Lower lobe of right lung (tissue), 2 donors: ENCODE results near the gene TRPV4. TPM values are rescaled to one million over a fixed set of nuclear protein-coding genes. Genes with fewer than 3 reads are reported as not detected.

Experiments used
- ATAC-seq, 2 donors: fragments of 200-7000 bp; cut with Tn5 transposase; one replicate each; pipeline ENCODE4 v1.9.1; 2020 to 2022; ENCODE audit warnings: mild to moderate bottlenecking in 2 of 2, moderate library complexity in 2 of 2
- DNase-seq: peaks from one replicate; pipeline ENCODE4 v3.0.0-alpha.2; 2020
- H3K27ac ChIP-seq: fragments of 200-600 bp; one replicate; pipeline ENCODE4 v1.8.0; 2022
- H3K27me3 ChIP-seq: fragments of 200-600 bp; one replicate; pipeline ENCODE4 v1.8.0; 2022; ENCODE audit warnings: low read depth
- H3K36me3 ChIP-seq: fragments of 200-600 bp; one replicate; pipeline ENCODE4 v1.8.0; 2022; ENCODE audit warnings: mild to moderate bottlenecking
- H3K4me1 ChIP-seq: fragments of 200-600 bp; one replicate; pipeline ENCODE4 v1.8.0; 2022
- H3K4me3 ChIP-seq: fragments of 200-600 bp; one replicate; pipeline ENCODE4 v1.8.0; 2022; ENCODE audit warnings: mild to moderate bottlenecking
- H3K9me3 ChIP-seq: fragments of 200-600 bp; one replicate; pipeline ENCODE4 v1.8.0; 2022
- intact Hi-C: fragments of 100-400 bp; cut with DNase I; formaldehyde crosslinking; loops from one replicate; pipeline ENCODE4 v1.11.0; 2022
- total RNA-seq: library from RNA; stranded (reverse); fragmentation: NEBNext Ultra II Directional; extraction: Animal tissue kit (Norgen Biotek cat#: 25700); gene quantifications from one replicate; pipeline ENCODE4 v1.2.1, GENCODE V29; 2021
- TF ChIP-seq, protein P1 (sequence below): fragments of 200-600 bp; IDR thresholded peaks from one replicate; pipeline ENCODE4 v1.8.0; 2022; ENCODE audit warnings: antibody characterized with exemption, mild to moderate bottlenecking
- donor health status: DM: no; HTN: yes; CAD: no; lungs with severe emphysema.

Gene TRPV4
- total RNA-seq, 1 donor from 2014 or later, result 7.7 TPM

DNA sequence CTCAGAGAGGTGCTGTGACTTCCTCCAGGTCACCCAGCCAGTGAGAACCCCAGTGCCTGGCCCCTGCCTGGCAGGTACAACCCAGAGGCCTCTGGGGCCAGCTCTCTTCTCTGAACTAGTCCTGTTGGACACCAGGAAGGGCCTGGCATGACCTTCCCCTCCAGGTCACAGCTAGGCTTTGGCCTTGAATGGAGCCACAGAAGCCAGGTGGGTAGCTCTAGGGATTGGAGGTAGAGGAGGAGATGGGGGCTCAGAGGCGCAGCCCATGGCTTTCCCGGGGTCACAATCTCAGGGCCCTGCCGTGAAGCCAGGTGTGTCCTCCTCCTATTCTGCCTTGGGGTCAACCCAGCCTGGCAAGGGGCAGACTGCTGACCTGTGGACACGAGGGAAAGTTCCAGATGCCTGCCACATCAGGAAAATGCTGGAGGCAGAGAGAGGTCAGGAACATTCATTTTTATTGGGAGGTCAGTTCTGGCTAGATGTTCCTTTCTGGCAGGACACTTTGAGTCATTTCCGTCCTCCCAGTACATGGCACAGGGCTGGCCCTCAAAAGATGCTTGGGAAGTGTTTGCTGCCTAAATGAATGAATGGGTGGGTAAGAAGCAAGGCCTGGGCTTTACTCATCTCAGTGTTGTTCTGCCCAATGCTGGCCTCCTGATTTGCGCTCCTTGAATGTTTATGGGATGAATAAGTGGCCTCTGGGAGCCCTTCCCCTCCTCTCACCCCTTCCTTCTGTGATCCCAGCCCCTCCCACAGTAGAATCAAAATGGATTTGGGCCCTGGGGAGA, 94.1 kb downstream of the TRPV4 start:
- ATAC-seq, result no peak
- Histone ChIP-seq H3K27me3 (peaks cover 19% of the 10 kb centered on the region), H3K36me3 (no peaks in the 10 kb centered on the region), H3K9me3 (no peaks in the 10 kb centered on the region), H3K4me3 (no peak overlapping the region), H3K27ac (peak overlapping the region; percentile 11), H3K4me1 (peaks cover 9% of the 10 kb centered on the region)
- peak; percentile 33 for DNase-seq
- intact Hi-C loops, result no loop called here
- TF ChIP-seq, protein P1, sequence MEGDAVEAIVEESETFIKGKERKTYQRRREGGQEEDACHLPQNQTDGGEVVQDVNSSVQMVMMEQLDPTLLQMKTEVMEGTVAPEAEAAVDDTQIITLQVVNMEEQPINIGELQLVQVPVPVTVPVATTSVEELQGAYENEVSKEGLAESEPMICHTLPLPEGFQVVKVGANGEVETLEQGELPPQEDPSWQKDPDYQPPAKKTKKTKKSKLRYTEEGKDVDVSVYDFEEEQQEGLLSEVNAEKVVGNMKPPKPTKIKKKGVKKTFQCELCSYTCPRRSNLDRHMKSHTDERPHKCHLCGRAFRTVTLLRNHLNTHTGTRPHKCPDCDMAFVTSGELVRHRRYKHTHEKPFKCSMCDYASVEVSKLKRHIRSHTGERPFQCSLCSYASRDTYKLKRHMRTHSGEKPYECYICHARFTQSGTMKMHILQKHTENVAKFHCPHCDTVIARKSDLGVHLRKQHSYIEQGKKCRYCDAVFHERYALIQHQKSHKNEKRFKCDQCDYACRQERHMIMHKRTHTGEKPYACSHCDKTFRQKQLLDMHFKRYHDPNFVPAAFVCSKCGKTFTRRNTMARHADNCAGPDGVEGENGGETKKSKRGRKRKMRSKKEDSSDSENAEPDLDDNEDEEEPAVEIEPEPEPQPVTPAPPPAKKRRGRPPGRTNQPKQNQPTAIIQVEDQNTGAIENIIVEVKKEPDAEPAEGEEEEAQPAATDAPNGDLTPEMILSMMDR, result no peak

- Histone ChIP-seq H3K27ac (no peak overlapping the region), H3K4me1 (peaks cover 9% of the 10 kb centered on the region), H3K36me3 (no peaks in the 10 kb centered on the region), H3K9me3 (no peaks in the 10 kb centered on the region), H3K4me3 (no peak overlapping the region), H3K27me3 (peaks cover 19% of the 10 kb centered on the region)
- TF ChIP-seq, protein P1, result no peak
- DNase-seq (peak; percentile 14), ATAC-seq (no peak)
- intact Hi-C loops, result no loop called here
These were observed 95.0 kb downstream of the TRPV4 start for GRCh38 chr12:109738209-109738608.

DNA sequence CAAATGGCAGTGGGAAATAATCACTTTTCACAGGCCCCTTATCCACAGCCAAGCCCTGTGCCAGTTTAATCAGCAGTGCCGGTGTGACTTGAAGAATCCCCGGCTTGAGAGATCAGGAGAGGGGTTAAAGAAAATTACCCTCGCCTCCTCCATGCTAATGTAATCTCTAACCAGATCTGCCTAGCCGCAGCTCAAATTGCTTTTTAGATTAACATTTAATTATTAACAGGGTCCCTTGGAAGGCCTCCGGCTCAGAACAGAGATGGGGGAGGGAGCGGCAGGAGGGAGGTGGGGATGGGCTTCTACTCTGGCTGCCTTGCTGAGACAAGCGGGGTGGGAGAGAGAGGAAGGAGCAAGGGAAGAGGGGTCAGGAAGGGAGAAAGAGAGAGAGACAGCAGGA, 95.6 kb downstream of the TRPV4 start:
- ATAC-seq, result no peak
- TF ChIP-seq, protein P1, result no peak
- Histone ChIP-seq H3K4me1 (peaks cover 9% of the 10 kb centered on the region), H3K9me3 (no peaks in the 10 kb centered on the region), H3K36me3 (no peaks in the 10 kb centered on the region), H3K27me3 (peaks cover 19% of the 10 kb centered on the region), H3K4me3 (no peak overlapping the region), H3K27ac (no peak overlapping the region)
- intact Hi-C loops, result no loop called here
- DNase-seq, result no peak

- Histone ChIP-seq H3K4me1 (peaks cover 9% of the 10 kb centered on the region), H3K27ac (no peak overlapping the region), H3K4me3 (no peak overlapping the region), H3K9me3 (no peaks in the 10 kb centered on the region), H3K36me3 (no peaks in the 10 kb centered on the region), H3K27me3 (peaks cover 19% of the 10 kb centered on the region)
- TF ChIP-seq, protein P1, result no peak
- intact Hi-C loops, result no loop called here
- peak; percentile 10 for DNase-seq
- ATAC-seq, result no peak
These were observed 96.1 kb downstream of the TRPV4 start for GRCh38 chr12:109737126-109737525.

DNA sequence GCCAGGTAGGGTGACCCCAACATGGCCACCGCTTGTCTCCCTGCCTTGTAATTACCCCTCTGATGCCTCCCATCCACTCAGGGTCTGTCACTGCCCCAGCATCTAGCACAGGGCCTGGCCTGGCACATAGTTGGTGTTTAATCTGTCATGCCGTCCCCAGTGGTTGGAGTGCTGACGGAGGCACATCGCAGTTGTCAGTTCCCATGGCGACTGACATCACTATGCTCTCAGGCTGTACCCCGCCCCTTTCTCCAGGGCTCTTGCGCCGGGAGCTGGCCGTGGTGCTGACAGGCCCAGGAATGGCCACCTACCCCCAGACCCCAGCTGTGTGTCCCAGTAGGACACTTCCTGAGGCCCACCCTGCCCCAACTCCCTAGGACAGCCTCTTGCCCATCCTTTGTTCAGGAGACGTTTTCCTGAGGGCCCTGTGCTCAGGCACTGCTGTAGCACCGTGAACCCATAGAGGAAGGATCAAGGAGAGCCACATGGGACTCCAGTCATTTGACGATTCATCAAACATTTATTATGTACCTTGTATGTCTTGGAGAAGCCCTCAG, 96.6 kb downstream of the TRPV4 start:
- DNase-seq, result peak; percentile 43
- TF ChIP-seq, protein P1, result no peak
- Histone ChIP-seq H3K27me3 (peaks cover 17% of the 10 kb centered on the region), H3K27ac (no peak overlapping the region), H3K4me3 (no peak overlapping the region), H3K36me3 (no peaks in the 10 kb centered on the region), H3K4me1 (peaks cover 9% of the 10 kb centered on the region), H3K9me3 (no peaks in the 10 kb centered on the region)
- peak; percentile 42 for ATAC-seq
- intact Hi-C loops, result no loop called here
